Glomerular endothelial cell (primary cell): ENCODE results near the gene GLB1L3. TPM values are rescaled to one million over a fixed set of nuclear protein-coding genes. Genes with fewer than 3 reads are reported as not detected.
"Not testable (repeated sequence)": the region's sequence is repeated elsewhere in the genome, so short reads cannot be mapped to it uniquely, and the experiment has no call there.

Experiments
- DNase-seq: peaks from one replicate; pipeline ENCODE4 v3.0.0-alpha.2; 2011; ENCODE audit warnings: low read depth, low spot score; ENCODE audit errors: extremely low read depth
- total RNA-seq: library from RNA; depleted of rRNA; stranded (reverse); fragments of >200 nt; gene quantifications from 2 replicates; pipeline ENCODE4 v1.2.3, GENCODE V29; 2015

GLB1L3 gene
- total RNA-seq, 1 donor from 2014 or later, result not detected

DNA sequence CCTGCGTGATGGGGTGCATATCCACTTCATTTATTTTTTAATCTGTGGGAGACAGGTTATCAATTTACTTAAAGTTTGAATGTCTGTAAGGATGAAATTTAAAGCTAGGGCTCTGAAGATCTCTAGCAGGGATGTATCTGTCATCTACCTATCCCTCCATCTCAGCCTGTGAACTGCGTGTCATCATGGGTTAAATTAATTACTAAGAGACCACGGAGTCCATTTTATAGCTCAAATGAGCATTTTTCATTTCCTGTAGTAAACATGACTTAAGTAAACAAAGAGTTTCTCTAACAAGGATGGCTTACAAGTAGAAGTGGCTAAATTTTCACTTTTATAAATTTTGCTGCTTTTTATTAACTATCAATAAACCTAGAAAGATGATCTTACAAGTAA, 2.9 kb upstream of the GLB1L3 start:
- no peak for DNase-seq

DNA sequence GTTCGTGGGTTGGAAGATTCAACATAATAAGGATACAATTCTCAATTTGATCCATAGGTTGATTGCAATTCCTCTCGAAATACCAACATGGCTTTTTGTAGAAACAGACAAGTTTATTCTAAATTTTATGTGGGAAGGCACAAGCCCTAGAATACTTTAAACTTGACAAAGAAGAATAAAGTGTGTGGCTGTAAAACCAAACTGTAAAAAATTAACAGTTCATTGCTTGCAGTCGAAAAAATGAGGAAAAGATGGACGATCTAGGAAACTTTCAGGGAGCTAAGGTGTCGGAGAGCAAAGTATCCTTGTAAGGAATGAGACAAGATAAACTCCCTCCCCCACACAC, 1.0 kb upstream of the GLB1L3 start:
- DNase-seq, result no peak

DNA sequence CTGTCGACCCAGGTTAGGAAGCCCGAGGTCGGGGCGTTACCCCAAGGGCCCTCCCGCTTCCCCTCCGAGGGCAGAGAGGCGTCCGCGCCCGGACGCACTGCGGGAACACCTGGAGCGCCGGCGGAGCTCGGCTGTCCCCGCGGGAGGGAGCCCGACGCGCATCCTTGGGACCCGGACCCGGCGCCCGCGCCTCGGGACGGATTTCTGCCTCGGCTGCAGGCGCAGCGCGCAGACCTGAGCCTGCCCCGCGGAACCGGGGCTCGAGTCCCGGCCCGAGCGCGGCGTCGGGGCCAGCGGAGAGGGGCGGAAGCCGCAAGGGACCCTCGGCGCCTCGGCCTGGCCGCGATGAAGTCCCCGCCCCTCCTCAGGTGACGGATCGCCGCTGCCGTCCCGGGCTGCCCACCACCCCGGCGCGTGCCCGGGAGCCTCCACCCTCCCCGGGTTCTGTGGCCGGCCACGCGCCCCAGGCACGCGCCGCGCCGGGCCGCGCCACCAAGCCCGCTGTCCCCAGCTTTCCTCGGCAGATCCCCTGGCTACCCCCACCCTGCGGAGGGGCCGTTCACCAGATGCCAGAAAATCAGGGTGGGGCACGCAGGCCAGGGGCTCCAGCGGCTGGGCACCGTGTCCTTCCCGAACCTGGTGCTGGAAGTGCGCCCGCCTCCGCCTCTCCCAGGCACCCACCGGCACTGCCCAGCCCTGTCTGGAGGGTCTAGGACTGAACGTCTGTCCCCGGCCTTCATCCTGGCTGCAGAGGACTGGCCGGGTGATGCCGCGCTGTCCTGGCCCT, 410 bp downstream of the GLB1L3 start:
- DNase-seq, result no peak

DNA sequence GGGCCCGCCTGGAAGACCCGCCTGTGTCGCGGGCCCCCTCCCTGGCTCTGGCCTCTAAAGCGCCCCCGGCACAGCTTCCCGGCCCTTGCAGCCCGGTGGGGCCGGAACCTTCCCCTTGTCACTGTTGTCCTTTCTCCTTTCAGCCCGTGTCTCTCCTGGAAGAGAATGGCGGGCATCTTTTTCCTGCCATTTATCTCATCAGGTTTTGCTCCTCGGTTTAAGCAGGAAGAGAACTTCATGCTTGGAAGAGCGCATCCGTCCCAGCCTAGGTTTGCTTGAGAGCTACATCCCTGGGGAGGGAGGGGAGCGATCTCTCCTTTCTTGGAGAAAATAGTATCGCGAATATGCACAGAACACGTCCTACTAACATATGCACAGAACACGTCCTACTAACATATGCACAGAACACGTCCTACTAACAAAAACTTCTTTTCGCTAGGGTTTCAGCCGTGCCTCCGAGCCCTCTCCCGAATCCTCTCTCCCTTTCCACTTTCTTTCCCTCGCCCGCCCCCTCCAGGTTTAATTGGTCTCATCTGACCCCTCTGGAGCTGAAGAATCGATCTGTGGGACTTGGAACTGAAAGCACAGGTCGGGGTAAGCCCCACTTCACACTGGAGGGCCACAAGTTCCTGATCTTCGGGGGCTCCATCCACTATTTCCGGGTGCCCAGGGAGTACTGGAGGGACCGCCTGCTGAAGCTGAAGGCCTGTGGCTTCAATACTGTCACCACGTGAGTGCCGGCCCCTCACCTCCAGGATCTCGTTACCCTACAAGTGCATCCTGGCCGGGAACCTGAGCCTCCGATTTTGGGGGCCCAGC, 1.2 kb downstream of the GLB1L3 start:
- no peak for DNase-seq

DNA sequence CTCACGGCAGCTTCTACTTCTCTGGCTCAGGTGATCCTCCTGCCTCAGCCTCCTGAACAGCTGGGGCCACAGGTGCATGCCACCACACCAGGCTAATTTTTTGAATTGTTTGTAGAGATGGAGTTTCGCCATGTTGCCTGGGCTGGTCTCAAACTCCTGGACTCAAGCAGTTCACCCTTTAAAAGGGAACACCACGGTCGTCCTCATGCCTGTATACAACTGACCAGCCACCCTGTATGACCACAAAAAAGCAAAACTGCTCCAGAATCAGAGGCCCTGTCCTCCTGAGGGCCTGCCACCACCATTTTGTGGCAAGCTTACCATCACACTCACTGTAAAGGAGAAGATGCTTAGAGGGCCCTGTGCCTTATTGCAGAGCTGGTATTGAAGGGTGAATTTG, 2.2 kb downstream of the GLB1L3 start:
- DNase-seq, result no peak

DNA sequence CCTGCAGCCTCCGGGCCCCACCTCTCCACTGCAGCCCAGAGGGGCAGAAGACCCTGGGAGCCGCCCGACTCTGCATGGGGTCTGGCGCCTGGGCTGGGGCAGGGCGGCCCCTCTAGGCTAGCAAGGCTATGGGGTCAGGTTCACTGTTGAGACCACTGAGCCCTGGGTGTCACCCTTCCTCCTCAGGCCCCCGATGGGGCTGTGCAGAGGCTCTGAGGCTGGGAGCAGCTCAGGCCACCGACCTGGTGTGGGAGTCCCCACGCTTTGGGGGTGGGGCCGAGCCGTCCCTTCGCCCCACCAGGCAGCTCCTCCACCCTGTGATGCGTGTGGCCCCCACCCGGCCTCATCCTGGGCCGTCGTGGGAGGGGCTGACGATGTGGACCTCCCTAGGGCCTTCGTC, 5.5 kb downstream of the GLB1L3 start:
- not testable (repeated sequence) for DNase-seq

DNA sequence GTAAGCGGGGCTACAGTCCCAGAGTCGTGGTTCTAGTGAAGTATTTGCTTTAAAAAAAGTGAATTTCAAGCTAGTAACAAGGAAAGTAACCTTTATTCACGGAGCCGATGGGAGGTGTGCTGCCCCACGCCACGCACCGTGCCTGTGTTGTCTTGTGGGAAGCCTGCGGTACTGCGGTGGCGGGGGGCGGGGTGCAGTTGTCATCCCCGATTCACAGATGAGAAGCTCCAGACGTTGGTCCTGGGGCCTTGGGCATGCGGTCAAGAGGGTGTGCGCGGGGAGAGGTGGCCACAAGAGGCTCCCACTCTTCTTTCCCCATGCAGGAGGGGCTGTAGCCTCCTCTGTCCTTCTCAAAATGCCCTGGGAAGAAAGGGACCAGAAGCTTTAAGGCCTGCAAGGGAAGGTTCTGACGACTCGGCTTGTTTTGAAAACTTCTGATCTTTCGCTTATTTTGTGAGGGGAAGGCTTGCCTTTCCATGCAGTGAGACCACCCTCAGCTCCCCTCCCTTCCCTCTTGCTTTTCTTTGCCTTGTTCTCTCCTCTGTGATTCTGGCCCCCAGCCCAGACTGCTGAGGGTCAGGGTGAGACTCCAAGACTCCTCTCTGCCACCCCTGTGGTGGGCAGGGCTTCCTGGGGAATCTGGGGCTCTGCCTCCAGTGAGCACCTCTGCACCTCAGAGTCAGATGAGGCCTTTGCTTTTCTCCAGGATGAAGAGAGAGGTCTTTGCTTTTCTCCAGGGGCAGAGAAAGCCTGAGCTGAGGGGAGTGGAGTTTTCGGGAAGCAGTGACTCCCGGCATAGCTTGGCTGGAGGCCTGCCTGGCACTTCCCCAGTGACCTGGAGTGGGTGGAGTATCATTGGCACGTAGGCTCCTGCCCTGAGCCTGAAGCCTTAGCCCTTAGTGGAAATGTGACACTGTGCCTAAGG, 6.2 kb downstream of the GLB1L3 start:
- DNase-seq, result no peak

DNA sequence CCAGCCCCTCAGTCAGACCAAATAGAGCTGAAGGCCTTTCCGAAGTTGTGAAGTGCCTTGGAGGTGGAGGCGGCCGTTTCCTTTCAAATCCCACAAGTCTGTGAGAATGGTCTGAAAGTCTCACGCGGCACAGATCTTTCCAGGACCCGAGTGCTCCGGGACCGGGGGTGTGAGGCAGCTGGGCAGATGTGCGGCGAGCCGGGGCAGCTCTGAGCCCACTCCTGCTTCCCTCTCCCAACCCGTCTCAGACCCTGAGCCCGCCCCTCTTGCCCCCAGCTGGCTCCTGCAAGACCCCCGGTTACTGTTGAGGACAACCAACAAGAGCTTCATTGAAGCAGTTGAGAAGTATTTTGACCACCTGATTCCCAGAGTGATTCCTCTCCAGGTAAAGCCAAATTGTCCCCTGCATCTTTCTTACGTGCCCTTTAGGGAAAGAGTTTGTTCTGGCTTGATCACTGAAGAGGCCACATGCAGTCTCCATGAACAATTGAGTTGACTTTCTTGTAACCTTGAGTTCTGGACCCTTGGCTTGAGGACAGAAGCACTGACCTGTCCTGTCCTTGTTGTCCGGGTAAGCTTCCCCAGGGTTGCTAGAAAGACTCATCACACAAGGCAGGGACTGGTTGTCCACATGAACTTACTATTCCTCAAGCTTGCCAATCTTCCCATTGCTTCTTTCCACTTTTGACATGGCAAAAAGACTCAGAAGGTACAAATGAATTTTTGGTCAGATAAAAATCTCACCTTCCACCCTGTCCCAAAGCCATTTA, 7.5 kb downstream of the GLB1L3 start:
- DNase-seq, result no peak

DNA sequence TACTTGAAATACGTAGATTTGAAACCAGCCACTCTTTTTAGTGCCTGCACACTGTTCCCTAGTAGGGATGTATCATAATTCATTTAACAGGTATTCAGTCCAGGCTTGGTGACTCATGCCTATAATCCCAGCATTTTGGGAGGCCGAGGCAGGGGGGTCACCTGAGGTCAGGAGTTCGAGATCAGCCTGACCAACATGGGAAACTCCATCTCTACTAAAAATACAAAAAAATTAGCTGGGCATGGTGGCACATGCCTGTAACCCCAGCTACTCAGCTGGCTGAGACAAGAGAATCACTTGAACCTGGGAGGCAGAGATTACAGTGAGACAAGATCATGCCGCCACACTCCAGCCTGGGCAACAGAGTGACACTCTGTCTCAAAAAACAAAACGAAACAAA, 8.2 kb downstream of the GLB1L3 start:
- DNase-seq, result not testable (repeated sequence)

DNA sequence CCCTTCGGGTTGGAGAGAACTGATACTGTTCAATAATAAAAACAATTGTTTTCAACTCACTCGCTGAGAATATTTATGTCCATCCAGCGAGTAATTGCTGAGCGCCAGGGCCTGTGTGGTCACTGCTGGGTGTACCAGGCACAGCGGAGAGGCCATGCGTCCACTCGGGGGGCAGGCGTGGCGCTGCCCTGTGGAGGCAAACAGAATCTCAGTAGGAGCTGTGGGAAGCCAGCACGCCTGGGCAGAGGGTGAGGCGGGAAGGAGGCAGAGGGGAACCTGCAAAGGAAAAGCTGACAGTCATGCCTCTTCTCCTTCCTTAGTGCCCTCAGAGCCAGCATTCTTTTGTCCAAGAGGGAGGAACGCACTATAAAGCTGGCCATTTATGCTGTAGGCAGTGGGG, 11.4 kb downstream of the GLB1L3 start:
- no peak for DNase-seq

DNA sequence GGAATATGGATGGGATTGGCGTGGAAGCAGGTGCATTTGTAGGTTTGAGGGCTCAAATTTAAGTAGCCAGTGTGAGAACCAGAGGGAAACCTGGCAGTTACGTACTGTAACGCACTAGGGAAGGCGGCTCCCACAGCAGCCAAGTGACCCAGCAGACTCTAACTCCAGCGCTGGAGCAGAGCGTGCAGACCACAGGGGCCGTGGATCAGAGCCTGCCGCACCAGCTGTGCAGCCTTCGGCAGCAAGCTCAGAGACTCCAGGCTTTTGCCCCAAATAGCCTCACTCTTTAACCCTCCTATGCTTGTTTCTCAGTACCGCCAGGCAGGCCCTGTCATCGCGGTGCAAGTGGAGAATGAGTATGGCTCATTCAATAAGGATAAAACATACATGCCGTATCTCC, 12.3 kb downstream of the GLB1L3 start:
- no peak for DNase-seq

DNA sequence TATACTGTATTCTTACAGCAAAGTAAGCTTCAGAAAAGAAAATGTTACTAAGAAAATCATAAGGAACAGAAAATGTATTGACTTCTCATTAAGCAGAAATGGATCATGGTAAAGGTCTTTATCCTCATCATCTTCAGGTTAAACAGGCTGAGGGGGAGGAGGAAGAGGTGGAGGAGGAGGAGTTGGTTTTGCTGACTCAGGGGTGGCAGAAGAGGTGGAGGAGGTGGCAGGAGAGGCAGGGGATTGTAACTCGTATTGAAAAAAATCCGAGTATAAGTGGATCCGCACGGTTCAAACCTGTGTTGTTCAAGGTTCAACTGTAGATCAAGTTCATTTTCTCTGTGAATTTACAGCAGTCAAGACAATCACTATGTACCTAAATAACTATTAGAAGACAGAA, 13.0 kb downstream of the GLB1L3 start:
- DNase-seq, result no peak

DNA sequence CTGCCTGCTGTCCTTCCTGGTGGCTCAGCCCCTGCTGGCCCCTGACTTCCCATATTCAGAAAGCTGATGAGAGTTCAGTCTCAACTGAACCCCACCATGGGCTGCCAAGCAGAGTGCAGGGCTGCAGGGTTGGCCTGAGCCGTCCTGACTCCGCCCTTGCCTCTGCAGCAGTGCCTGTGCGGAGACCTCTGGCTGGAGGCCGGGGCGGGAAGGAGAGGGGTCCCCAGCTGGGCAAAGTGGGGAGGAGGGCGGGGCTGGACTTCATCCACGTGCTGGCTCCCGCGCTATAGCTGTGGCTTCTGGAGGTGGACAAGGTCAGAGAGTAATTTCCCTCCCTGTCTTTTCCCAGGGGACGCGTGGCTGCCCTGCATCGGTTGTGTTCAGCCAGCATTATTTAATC, 13.6 kb downstream of the GLB1L3 start:
- DNase-seq, result no peak

DNA sequence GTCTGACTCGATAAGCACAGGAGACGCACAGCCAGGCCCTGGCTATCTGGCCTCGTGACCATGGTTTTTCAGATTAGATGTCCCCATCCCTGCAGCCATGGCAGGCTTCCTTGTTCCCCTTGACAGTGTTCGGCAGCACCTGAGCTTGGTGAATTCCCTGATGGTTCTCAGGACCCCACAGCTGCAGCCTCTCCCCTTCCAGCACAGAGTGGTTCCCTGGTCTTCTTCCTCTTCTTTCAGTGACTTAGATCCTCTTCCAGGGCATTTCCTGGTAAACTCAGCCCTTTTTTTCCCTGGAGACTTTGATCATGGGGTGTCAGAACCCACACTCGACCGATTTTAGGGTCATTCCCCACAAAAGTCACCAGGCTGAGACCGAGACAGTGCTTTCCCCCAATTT, 14.5 kb downstream of the GLB1L3 start:
- DNase-seq, result no peak

DNA sequence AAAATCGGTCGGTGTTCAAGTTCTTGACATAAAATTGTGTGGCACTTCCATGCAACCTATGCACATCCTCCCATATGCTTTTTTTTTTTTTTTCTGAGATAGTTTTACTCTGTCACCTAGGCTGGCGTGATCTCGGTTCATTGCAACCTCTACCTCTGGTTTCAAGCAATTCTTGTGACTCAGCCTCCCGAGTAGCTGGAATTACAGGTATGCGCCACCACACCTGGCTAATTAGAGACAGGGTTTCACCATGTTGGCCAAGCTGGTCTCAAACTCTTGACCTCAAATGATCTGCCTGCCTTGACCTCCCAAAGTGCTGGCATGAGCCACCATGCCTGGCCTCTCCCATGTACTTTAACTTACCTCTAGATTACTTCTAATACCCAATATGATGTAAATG, 15.0 kb downstream of the GLB1L3 start:
- DNase-seq, result no peak

DNA sequence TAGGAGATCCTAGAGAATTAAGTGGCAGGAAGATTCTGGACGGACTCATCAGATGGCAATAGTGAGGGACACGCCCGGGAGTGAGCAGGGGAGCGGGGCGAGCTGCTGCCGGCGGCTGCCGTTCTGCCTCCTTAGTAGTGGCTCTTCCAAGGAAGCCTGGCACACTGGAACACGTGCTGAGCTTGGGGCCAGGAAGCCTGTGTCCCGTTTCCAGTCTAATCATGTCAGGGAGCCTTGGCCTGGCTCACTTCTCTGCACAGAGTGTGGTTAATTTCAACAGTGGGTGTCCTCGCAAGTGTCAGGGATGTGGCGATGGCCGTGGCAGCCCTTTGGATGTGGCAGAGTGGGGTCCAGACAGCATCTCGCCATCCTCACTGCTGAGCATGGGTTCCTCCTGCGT, 16.5 kb downstream of the GLB1L3 start:
- DNase-seq, result no peak

DNA sequence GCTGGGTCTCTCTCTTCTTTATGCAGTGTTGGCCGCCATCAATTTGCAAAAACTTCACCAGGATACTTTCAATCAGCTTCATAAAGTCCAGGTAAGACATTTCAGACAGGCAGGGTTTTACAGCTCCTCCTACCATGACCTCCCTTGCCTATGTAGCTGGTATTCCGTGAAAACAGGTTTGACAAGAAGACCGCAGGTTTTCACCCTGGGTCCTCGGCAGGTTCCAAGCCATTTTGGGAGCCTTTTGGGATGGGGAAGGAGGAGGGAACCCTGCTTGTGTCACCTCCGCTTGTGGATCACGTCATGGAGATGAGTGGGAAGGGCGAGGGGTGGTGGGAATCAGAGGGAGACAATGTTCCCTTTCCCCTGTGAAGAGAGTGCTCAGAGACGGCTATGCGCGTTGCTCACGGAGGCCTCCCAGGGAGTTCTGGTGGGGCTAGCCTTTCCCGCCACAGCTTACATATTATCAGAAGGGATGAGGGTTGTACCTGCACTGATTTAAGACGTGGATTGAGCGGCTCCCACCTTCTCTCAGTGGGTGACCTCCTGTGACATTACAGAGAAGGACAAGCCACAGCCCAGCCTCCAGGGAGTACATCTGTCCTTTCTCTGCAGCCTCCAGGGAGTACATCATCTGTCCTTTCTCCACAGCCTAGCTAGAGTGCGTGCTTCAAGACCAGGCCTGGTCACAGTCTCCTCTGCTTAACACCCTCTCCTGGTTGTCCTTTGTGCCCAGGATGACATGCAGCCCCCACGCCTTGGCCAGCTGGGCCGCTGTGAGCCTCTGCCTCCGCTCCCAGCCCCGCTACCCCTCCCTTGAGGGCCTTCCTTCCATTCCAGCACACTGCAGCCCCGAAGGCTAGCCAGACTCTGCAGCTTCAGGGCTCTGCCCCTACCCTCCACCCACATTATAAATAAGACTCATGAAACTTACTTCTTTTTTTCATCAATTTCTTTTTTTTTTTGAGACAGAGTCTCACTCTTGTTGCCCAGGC, 17.2 kb downstream of the GLB1L3 start:
- no peak for DNase-seq

DNA sequence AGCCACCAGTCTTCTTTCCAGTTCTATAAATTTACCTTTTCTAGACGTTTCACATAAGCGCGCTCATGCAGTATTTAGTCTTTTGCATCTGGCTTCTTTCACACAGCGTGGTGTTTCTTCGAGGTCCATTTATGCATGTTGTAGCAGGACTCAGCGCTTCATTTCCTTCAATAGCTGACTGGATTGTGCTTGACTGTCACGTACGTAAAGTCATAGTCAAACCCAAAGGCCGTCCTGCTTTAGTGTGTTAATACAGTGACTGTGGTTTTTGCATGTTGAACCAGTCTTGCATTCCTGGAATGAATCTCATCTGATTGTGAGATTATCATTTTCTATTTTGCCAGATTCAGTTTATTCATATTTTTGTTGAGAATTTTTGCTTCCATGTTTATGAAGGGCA, 18.5 kb downstream of the GLB1L3 start:
- DNase-seq, result no peak

DNA sequence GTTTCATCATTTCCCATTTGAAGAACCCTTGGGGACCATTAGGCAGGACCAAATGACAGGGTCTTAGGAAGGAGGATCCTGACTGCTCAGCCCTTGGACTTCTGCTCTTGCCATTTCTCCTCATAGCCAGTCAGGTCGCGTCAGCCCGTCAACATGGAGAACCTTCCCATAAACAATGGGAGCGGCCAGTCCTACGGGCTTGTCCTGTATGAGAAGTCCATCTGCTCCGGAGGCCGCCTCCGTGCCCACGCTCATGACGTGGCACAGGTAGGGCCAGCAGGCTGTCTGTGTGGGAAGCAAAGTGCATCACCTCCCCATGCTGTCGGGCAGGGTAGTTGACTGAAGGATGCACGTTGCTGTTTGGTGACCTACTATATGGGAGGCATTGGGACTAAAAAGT, 36.0 kb downstream of the GLB1L3 start:
- no peak for DNase-seq
